NCI-H2107 (cell line): ENCODE measurements around the gene DRAP1.
"Not testable (repeated sequence)": the region's sequence is repeated elsewhere in the genome, so short reads cannot be mapped to it uniquely, and the experiment has no call there.

Source experiments
- DNase-seq: peaks from one replicate; lab custom pipeline; 2025; lab: John Stamatoyannopoulos, UW

DRAP1 gene

GRCh38 chr11:65931773-65932557, 12.7 kb downstream of the DRAP1 start:
- no peak for DNase-seq

GRCh38 chr11:65932558-65932919, 13.3 kb downstream of the DRAP1 start:
- no peak for DNase-seq

GRCh38 chr11:65934014-65934413, 14.8 kb downstream of the DRAP1 start:
- no peak for DNase-seq

- DNase-seq, result no peak
Measured at GRCh38 chr11:65937766-65938165, 18.5 kb downstream of the DRAP1 start.

GRCh38 chr11:65941720-65942310, 22.6 kb downstream of the DRAP1 start:
- DNase-seq, result no peak

GRCh38 chr11:65942531-65942930, 23.3 kb downstream of the DRAP1 start:
- no peak for DNase-seq

- DNase-seq, result no peak
Measured at GRCh38 chr11:65944191-65944590, 25.0 kb downstream of the DRAP1 start.

GRCh38 chr11:65944767-65945166, 25.5 kb downstream of the DRAP1 start:
- DNase-seq, result no peak

GRCh38 chr11:65945430-65945911, 26.2 kb downstream of the DRAP1 start, which contains the start of gene TSGA10IP:
TSS of gene TSGA10IP (plus strand) at chr11:65945480. CDS start at chr11:65945676, 196 bp downstream.
- DNase-seq, result no peak

- DNase-seq, result no peak
Measured at GRCh38 chr11:65945941-65946558, 26.8 kb downstream of the DRAP1 start.

- DNase-seq, result no peak
Measured at GRCh38 chr11:65946655-65947054, 27.4 kb downstream of the DRAP1 start.

- DNase-seq, result no peak
Measured at GRCh38 chr11:65947133-65947532, 27.9 kb downstream of the DRAP1 start.

- DNase-seq, result no peak
Measured at GRCh38 chr11:65947603-65948125, 28.4 kb downstream of the DRAP1 start.

- DNase-seq, result not testable (repeated sequence)
Measured at GRCh38 chr11:65950711-65951110, 31.5 kb downstream of the DRAP1 start.

- not testable (repeated sequence) for DNase-seq
Measured at GRCh38 chr11:65951641-65952040, 32.4 kb downstream of the DRAP1 start.

GRCh38 chr11:65952052-65952521, 32.9 kb downstream of the DRAP1 start:
- no peak for DNase-seq

GRCh38 chr11:65953471-65953870, 34.2 kb downstream of the DRAP1 start:
- no peak for DNase-seq

GRCh38 chr11:65954771-65955170, 35.5 kb downstream of the DRAP1 start:
- no peak for DNase-seq

GRCh38 chr11:65958291-65958690, 39.1 kb downstream of the DRAP1 start:
- DNase-seq, result no peak

GRCh38 chr11:65958774-65959420, 39.7 kb downstream of the DRAP1 start:
- DNase-seq, result peak; percentile 5

GRCh38 chr11:65960824-65961266, 41.6 kb downstream of the DRAP1 start:
- DNase-seq, result no peak
